MCF 10A (cell line): ENCODE measurements around the gene VAPA. TPM values are rescaled to one million over a fixed set of nuclear protein-coding genes. Genes with fewer than 3 reads are reported as not detected.
A peak's percentile ranks its signal among the peaks of the same experiment; 100 is the strongest.
"Not testable (repeated sequence)": the region's sequence is repeated elsewhere in the genome, so short reads cannot be mapped to it uniquely, and the experiment has no call there.

Source experiments
- BruUV-seq: library from RNA; stranded (reverse); fragments of 400-500 nt; replicated peaks from 2 replicates; lab custom pipeline; 2021; lab: Mats Ljungman, UMichigan
- CTCF ChIA-PET: fragments of 300-600 bp; sonication (Branson Sonifier 250); formaldehyde crosslinking; extraction: SDS; loops from one replicate; lab custom pipeline; 2021; ENCODE audit warnings: antibody characterized with exemption, inconsistent platforms; lab: Yijun Ruan, JAX
- POLR2A ChIA-PET: fragments of 300-600, 350-650 bp; sonication (Branson Sonifier 250); formaldehyde crosslinking; extraction: SDS; loops from one replicate; lab custom pipeline; 2020; ENCODE audit warnings: antibody characterized with exemption, inconsistent platforms; lab: Yijun Ruan, JAX
- DNase-seq: peaks from one replicate; pipeline ENCODE4 v3.0.0-alpha.2; 2018; ENCODE audit not compliant: unreplicated experiment
- H3K27ac Mint-ChIP-seq: one replicate; pipeline ENCODE4 v1.8.0; 2022; ENCODE audit warnings: mild to moderate bottlenecking, low read depth, mixed read lengths; ENCODE audit not compliant: unreplicated experiment
- H3K27me3 Mint-ChIP-seq: one replicate; pipeline ENCODE4 v1.8.0; 2022; ENCODE audit warnings: mixed read lengths; ENCODE audit not compliant: insufficient read depth, unreplicated experiment
- H3K36me3 Mint-ChIP-seq: one replicate; pipeline ENCODE4 v1.8.0; 2022; ENCODE audit warnings: mild to moderate bottlenecking, moderate library complexity, mixed read lengths; ENCODE audit not compliant: insufficient read depth, unreplicated experiment
- H3K4me1 Mint-ChIP-seq: one replicate; pipeline ENCODE4 v1.8.0; 2022; ENCODE audit warnings: mixed read lengths; ENCODE audit not compliant: insufficient read depth, unreplicated experiment
- H3K4me3 Mint-ChIP-seq: one replicate; pipeline ENCODE4 v1.8.0; 2022; ENCODE audit warnings: mild to moderate bottlenecking, moderate library complexity, mixed read lengths; ENCODE audit not compliant: unreplicated experiment
- H3K9me3 Mint-ChIP-seq: one replicate; pipeline ENCODE4 v1.8.0; 2022; ENCODE audit warnings: mixed read lengths; ENCODE audit not compliant: unreplicated experiment
- CTCF ChIP-seq: fragments of 200-600 bp; IDR thresholded peaks from one replicate; pipeline ENCODE4 v1.8.0; 2022; ENCODE audit warnings: antibody characterized with exemption, mild to moderate bottlenecking; ENCODE audit not compliant: unreplicated experiment
- intact Hi-C: fragments of 100-400 bp; cut with micrococcal nuclease; formaldehyde crosslinking; loops from 2 replicates; pipeline ENCODE4 v1.14.1; 2022
- total RNA-seq: library from RNA; stranded (reverse); gene quantifications from 2 replicates; pipeline ENCODE4 v1.2.3, GENCODE V29; 2022

The VAPA gene
- total RNA-seq, 1 experiment from 2014 or later: 286 TPM

GRCh38 chr18:9901377-9901776 is 12.4 kb upstream of the VAPA start:
- H3K36me3 Mint-ChIP-seq: no peaks in the 10 kb centered on the region
- DNase-seq: peak; percentile 5
- no peak overlapping the region for H3K27ac Mint-ChIP-seq
- ChIA-PET POLR2A (interaction anchor here (0.7 to 2.6 kb wide), 2 partner anchors 12 to 23 kb away, joined by 3 to 10 read pairs; partner anchors contain the start of gene VAPA), CTCF (no interaction called here)
- intact Hi-C loops: no loop called here
- H3K9me3 Mint-ChIP-seq: no peaks in the 10 kb centered on the region
- TF ChIP-seq CTCF: no peak
- BruUV-seq: no TSS peak
- peaks cover 10% of the 10 kb centered on the region for H3K4me1 Mint-ChIP-seq
- H3K4me3 Mint-ChIP-seq: no peak overlapping the region
- H3K27me3 Mint-ChIP-seq: no peaks in the 10 kb centered on the region

GRCh38 chr18:9902264-9902663 is 11.6 kb upstream of the VAPA start:
- POLR2A ChIA-PET: interaction anchor here (2.6 kb wide), 1 partner anchor 11 kb away, joined by 10 read pairs; the partner anchor contains the start of gene VAPA
- H3K36me3 Mint-ChIP-seq, CTCF ChIA-PET: not testable (repeated sequence)

GRCh38 chr18:9902832-9903231 is 11.0 kb upstream of the VAPA start:
- POLR2A ChIA-PET: interaction anchor here (2.6 kb wide), 1 partner anchor 11 kb away, joined by 10 read pairs; the partner anchor contains the start of gene VAPA
- no peak overlapping the region for H3K4me3 Mint-ChIP-seq
- BruUV-seq: no TSS peak
- no peaks in the 10 kb centered on the region for H3K9me3 Mint-ChIP-seq
- H3K36me3 Mint-ChIP-seq: no peaks in the 10 kb centered on the region
- no peak for DNase-seq
- TF ChIP-seq CTCF: no peak
- intact Hi-C loops: no loop called here
- H3K27ac Mint-ChIP-seq: no peak overlapping the region
- CTCF ChIA-PET: no interaction called here
- peaks cover 10% of the 10 kb centered on the region for H3K4me1 Mint-ChIP-seq
- H3K27me3 Mint-ChIP-seq: no peaks in the 10 kb centered on the region

More at GRCh38 chr18:9902264-9902663, 11.6 kb upstream of the VAPA start:
- H3K4me3 Mint-ChIP-seq, H3K27me3 Mint-ChIP-seq, H3K9me3 Mint-ChIP-seq, H3K27ac Mint-ChIP-seq, BruUV-seq, intact Hi-C loops: not testable (repeated sequence)
- DNase-seq: peak; percentile 39
- peaks cover 10% of the 10 kb centered on the region for H3K4me1 Mint-ChIP-seq

- DNase-seq: peak; percentile 66
- BruUV-seq: no TSS peak
- H3K27ac Mint-ChIP-seq: peak overlapping the region; percentile 36
- TF ChIP-seq CTCF: no peak
- no peak overlapping the region for H3K4me3 Mint-ChIP-seq
- intact Hi-C loops: no loop called here
- ChIA-PET POLR2A (interaction anchor here (0.7 to 3.3 kb wide), 7 partner anchors 9 to 452 kb away, joined by 3 to 37 read pairs (median 5); partner anchors contain the start of gene VAPA), CTCF (interaction anchor here (0.8 kb wide), 1 partner anchor 534 kb away, joined by 5 read pairs; no protein-coding TSS in a partner anchor)
- no peaks in the 10 kb centered on the region for H3K27me3 Mint-ChIP-seq
- H3K4me1 Mint-ChIP-seq: peaks cover 10% of the 10 kb centered on the region
- no peaks in the 10 kb centered on the region for H3K36me3 Mint-ChIP-seq
- no peaks in the 10 kb centered on the region for H3K9me3 Mint-ChIP-seq
These were observed 8.4 kb upstream of the VAPA start for GRCh38 chr18:9905401-9905922.
